HK-2 (cell line): ENCODE data around the gene SLC38A3.

Experiments used
- DNase-seq: peaks from one replicate; pipeline ENCODE4 v3.0.0-alpha.2; 2018; ENCODE audit not compliant: unreplicated experiment

SLC38A3 gene

DNA sequence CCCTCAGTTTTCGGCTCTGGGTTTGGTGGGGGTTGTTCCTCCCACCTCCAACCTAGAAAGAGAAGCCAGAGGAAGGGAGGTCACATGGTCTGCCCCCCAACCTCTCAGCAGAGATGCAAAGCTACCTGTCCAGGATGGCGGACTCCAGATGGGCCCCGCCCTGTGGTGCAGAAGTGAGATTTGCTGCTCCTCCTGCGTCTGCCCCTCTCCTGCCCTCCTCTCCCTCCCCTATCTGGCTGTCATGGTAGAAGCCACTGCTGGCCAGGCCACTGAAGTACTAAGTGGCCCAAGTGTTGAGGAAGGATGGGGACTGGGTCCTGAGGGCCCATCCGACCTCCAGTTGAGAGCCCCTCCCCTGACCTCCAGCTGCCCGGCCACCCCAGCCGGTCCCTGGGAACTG is 61.8 kb downstream of the SLC38A3 start:
- DNase-seq: no peak

DNA sequence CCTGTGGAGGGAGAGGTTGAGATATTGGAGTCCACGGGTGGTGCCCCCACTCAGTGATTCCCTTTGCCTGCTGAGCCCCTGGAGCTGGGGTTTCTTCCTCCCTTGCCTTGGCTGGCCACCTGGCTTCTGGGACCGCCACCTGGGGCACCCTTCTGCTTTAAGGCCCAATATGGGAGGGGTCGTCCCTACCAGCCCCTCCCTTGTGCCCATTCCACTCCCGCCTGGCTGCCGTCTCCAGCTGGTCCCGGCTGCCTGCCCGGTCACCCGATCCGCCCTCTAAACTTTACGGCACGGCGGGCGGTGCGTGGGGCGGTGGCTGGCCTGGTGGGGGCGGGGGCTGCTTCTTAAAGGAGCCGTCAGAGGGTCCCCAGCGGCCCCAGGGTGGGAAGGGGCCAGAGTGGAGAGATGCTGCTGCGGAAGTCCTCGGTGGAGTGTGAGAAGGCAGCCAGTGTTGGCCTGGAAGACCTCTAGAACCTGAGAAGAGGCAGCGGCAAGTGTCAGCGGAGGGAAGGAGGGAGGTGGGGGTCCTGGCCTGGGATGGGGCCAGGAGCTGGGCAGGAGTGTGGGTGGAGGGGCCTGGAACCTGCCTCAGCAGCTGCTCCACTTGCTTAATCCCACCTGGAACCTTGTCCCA is 62.3 kb downstream of the SLC38A3 start:
- no peak for DNase-seq

DNA sequence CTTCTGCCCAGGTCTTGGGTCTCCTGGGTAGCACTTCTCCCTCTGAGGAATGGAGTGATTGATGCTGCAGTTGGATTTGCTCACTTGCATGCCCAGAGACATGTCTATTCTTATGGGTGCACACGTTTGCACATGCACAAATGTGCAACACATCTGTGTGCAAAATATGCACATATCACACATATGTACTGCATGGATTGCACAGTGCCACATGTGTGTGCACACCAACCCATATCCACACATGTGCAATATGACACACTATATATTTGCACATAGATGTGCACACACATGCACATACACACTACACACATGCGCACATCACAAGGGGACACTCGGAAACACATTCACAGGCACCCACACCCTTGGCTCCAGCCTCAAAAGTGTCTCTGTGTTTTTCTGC is 63.2 kb downstream of the SLC38A3 start:
- DNase-seq: no peak

GRCh38 chr3:50268703-50269451 is 63.8 kb downstream of the SLC38A3 start, which contains the start of gene SEMA3B:
TSS of gene SEMA3B (plus strand) at chr3:50269147. CDS start at chr3:50269241, 94 bp downstream.
- DNase-seq: peak; percentile 64

DNA sequence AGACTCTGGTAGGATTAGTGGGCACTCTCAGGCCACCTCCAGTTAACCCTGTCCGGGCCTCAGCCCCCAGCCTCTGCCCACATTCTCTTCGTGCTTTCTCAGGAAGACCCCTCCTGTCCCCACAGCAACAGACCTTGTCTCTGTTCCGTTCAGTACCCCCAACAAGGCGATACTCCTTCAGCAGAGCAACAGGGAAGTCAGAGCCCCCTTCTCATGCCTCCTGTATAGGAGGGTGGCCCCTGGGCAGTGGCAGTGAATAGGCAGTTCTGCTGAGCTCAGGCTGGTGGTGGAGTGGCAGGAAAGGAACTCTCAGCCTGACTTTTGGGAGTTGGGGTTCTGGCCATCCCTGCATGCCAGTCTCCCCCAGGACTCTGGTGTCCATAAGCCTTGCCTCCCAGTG is 64.4 kb downstream of the SLC38A3 start:
- no peak for DNase-seq

DNA sequence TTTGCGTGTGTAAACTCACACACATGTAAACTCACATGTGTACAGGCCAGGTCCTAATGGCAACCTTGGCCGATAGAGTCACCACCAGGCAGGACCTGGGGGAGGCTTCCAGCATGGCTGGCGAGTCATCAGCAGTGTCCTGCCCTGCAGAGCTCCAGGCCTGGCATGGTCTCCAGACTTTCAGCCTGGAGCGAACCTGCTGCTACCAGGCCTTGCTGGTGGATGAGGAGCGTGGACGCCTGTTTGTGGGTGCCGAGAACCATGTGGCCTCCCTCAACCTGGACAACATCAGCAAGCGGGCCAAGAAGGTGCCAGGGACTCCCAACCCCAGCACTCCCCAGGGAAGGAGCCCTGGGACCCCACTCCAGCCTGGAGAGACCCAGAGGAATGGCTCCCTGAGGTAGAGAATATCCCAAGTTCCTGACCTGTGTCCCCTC is 64.9 kb downstream of the SLC38A3 start:
- DNase-seq: no peak

- no peak for DNase-seq
Observed at GRCh38 chr3:50270422-50271224, 65.6 kb downstream of the SLC38A3 start.
